SK-N-DZ (cell line): ENCODE data around the gene KRT6C.

ENCODE experiments used
- DNase-seq: peaks from one replicate; pipeline ENCODE4 v3.0.0-alpha.2; 2015; ENCODE audit warnings: low spot score

The KRT6C gene

GRCh38 chr12:52434760-52435530 lies 38.7 kb downstream of the KRT6C start:
- no peak for DNase-seq

- no peak for DNase-seq
Observed at GRCh38 chr12:52434081-52434733, 39.4 kb downstream of the KRT6C start, which contains the start of gene KRT75. TSS of gene KRT75 (minus strand) at chr12:52434371. CDS start at chr12:52434304, 67 bp downstream.

- no peak for DNase-seq
Observed at GRCh38 chr12:52433501-52434080, 40.0 kb downstream of the KRT6C start.

GRCh38 chr12:52432559-52433207 lies 40.9 kb downstream of the KRT6C start:
- no peak for DNase-seq

- no peak for DNase-seq
Observed at GRCh38 chr12:52428121-52428520, 45.5 kb downstream of the KRT6C start.

- DNase-seq, result no peak
Observed at GRCh38 chr12:52427083-52427482, 46.5 kb downstream of the KRT6C start.

- DNase-seq, result no peak
Observed at GRCh38 chr12:52426034-52426433, 47.6 kb downstream of the KRT6C start.

- DNase-seq, result no peak
Observed at GRCh38 chr12:52425466-52425865, 48.1 kb downstream of the KRT6C start.

- no peak for DNase-seq
Observed at GRCh38 chr12:52423661-52424500, 49.7 kb downstream of the KRT6C start.

- no peak for DNase-seq
Observed at GRCh38 chr12:52423035-52423434, 50.6 kb downstream of the KRT6C start.

GRCh38 chr12:52419656-52420055 lies 53.9 kb downstream of the KRT6C start:
- no peak for DNase-seq

GRCh38 chr12:52418576-52419110 lies 55.0 kb downstream of the KRT6C start:
- no peak for DNase-seq
